ENCODE data around the gene RRAS. TPM values are rescaled to one million over a fixed set of nuclear protein-coding genes. Genes with fewer than 3 reads are reported as not detected.

RRAS gene
- total RNA-seq, 4 donors from 2014 or later, result 31.8 to 97.6 (median 58.2) TPM

DNA sequence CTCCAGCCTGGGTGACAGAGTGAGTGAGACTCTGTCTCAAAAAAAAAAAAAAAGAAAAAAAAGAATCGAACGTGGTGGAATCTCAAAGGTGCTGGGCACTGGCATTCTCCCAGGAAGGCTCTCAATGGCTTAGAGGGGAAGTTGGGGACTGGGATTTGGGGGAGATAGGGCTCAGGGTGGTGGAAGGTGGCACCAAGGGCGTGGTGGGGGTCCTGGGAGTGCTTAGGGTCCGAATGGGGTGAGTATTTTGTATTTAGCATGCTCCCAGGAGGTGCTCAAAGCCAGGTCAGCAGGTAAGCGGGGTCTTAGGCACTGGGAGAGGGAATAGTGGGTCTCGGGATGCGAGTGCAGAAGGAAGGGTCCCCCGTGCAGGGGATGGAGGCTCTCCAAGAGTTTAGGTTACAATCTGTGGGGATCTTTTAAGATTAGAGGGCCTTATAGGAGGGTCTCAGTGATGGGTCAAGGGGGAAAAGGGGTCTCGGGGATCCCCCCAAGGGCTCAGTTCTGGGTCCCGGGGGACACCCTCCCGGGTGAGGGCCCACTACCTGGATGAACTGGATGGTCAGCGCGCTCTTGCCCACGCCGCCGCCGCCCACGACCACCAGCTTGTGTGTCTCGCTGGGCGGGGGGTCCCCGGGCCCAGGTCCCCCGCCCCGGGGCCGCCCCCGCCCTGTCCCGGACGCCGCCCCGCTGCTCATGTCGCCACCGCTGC, 386 bp downstream of the RRAS start:
- intact Hi-C loops (cut with DNase I; ENCODE audit: low total_unique reads), result loop anchor here (5.0 kb wide), 1 partner anchor 47 kb away; the partner anchor contains the start of gene PRR12

DNA sequence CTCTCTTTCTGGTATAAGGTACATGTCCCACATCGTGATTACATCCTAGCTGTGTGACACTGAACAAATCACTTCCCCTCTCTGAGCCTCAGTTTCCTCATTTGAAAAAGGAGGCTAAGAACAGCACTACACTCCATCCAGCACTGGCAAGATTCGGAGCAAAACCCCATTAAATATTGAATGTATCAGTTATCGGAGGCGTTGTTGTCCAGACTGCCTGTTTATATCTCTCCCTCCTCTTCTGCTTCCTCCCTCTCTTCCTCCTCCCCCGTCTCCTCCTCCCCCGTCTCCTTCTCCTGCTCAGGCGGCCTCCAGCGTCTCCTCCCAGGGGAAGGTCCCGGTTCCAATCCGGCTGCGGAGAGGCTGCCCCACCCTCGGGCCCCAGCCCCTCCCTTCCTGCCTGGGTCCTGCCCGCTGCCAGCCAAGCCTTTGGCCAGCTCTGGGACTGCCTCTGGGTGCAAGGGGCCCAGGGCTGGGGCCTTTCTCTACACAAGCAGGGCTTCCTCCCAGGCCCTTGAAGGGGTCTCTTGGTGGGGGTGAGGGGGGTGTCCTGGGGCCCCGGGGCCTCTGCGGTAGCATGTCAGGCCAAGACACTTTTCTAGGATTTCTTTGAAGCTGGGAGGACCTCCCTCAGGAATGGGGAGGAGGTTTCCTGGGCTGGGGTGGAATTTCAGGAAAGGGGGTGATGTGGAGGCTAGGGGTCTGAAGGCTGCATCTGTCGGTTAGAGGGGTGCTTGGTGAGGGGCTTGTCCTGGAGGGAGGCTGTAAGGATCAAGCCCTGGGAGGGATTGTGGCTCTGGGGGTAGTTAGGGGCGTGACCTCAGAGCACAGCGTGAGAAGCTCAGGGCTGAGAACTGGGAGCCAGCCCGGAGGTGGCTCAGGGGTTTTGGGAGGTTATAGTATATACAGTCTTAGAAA, 1.9 kb downstream of the RRAS start:
- Histone ChIP-seq H3K9me3 (no peaks in the 10 kb centered on the region), H3K36me3 (no peaks in the 10 kb centered on the region), H3K27me3 (no peaks in the 10 kb centered on the region), H3K27ac (peak overlapping the region; percentile 97 to 100 (median 100)), H3K4me1 (peaks cover 4 to 53% (median 37%) of the 10 kb centered on the region in 4 donors), H3K4me3 (peak overlapping the region in 3 of 4 donors; percentile 19 to 85 (median 76))
- TF ChIP-seq, protein P1, sequence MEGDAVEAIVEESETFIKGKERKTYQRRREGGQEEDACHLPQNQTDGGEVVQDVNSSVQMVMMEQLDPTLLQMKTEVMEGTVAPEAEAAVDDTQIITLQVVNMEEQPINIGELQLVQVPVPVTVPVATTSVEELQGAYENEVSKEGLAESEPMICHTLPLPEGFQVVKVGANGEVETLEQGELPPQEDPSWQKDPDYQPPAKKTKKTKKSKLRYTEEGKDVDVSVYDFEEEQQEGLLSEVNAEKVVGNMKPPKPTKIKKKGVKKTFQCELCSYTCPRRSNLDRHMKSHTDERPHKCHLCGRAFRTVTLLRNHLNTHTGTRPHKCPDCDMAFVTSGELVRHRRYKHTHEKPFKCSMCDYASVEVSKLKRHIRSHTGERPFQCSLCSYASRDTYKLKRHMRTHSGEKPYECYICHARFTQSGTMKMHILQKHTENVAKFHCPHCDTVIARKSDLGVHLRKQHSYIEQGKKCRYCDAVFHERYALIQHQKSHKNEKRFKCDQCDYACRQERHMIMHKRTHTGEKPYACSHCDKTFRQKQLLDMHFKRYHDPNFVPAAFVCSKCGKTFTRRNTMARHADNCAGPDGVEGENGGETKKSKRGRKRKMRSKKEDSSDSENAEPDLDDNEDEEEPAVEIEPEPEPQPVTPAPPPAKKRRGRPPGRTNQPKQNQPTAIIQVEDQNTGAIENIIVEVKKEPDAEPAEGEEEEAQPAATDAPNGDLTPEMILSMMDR (IDR thresholded peaks at IDR 0.05), result no peak
- peak; percentile 54 for TF ChIP-seq POLR2A (IDR thresholded peaks at IDR 0.05)
- peak; percentile 57 to 78 (median 62) for TF ChIP-seq POLR2AphosphoS5 (IDR thresholded peaks at IDR 0.05)
- no peak for TF ChIP-seq EP300 (IDR thresholded peaks at IDR 0.05; ENCODE audit: low read depth)
- 0 to 10% methylated on average over 2 to 18 of the region's 19 CpGs for WGBS, 2 donors (ENCODE audit: low coverage in 1 of 2)
- DNase-seq, result peak; percentile 91
- in situ Hi-C loops (cut with MboI; ENCODE audit: low pct_ligation_motif_present in 1 of 4, low pct_unique_long_range_greater_than_20kb in 1 of 4, low sequenced_read_pairs in 3 of 4), result no loop called here
- intact Hi-C loops (cut with DNase I; ENCODE audit: low total_unique reads), result loop anchor here (5.0 kb wide), 1 partner anchor 46 kb away; the partner anchor contains the start of gene PRR12

More for the DNA sequence above, 386 bp downstream of the RRAS start:
- WGBS, 2 donors (ENCODE audit: low coverage in 1 of 2), result 4 to 6% methylated on average over 4 to 18 of the region's 31 CpGs
- Histone ChIP-seq H3K9me3 (no peaks in the 10 kb centered on the region), H3K27me3 (no peaks in the 10 kb centered on the region), H3K27ac (peak overlapping the region; percentile 97 to 100 (median 100)), H3K36me3 (no peaks in the 10 kb centered on the region), H3K4me1 (peaks cover 16 to 66% (median 49%) of the 10 kb centered on the region in 4 donors), H3K4me3 (peak overlapping the region; percentile 20 to 85 (median 74))
- TF ChIP-seq POLR2A (IDR thresholded peaks at IDR 0.05) (no peak), POLR2AphosphoS5 (IDR thresholded peaks at IDR 0.05) (no peak), EP300 (IDR thresholded peaks at IDR 0.05; ENCODE audit: low read depth) (no peak)
- TF ChIP-seq, protein P1 (IDR thresholded peaks at IDR 0.05), result no peak
- in situ Hi-C loops (cut with MboI; ENCODE audit: low pct_ligation_motif_present in 1 of 4, low pct_unique_long_range_greater_than_20kb in 1 of 4, low sequenced_read_pairs in 3 of 4), result no loop called here
- DNase-seq, result peak; percentile 19

DNA sequence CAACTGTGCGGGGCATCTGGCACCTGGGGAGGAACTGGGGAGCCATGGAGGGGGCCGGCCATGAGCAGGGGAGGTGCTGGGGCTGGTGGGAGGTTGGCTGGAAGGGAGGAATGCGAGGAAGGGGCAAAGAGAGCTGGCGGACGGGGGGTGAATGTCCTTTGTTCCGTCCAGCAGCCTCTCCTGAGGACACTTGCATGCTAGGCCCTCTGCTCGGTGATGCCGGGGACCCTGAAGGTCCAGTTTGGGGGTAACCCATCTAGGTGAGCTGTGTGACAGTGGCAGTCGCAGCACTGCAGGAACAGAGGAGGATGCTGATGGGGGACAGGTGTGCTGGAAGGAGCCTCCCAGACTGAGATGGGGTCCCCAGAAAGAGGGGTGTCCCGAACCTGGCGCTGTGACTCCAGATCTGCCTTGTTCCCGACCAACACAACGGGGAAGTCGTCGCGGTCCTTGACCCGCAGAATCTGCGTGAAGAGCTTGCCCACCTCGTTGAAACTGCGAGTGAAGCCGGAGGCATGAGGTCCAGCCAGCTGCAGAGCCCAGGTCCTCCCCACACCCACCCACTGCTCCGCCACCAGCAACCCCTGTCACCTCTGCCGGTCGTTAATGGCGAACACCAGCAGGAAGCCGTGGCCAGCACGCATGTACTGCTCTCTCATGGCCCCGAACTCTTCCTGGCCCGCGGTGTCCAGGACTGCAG, 3.6 kb downstream of the RRAS start:
- Histone ChIP-seq H3K36me3 (no peaks in the 10 kb centered on the region), H3K4me3 (no peak overlapping the region), H3K27me3 (no peaks in the 10 kb centered on the region), H3K9me3 (no peaks in the 10 kb centered on the region), H3K4me1 (peaks cover 0 to 45% (median 30%) of the 10 kb centered on the region in 4 donors), H3K27ac (peak overlapping the region; percentile 14 to 36 (median 20))
- no peak for DNase-seq
- intact Hi-C loops (cut with DNase I; ENCODE audit: low total_unique reads), result loop anchor here (5.0 kb wide), 1 partner anchor 44 kb away; the partner anchor contains the start of gene PRR12
- TF ChIP-seq EP300 (IDR thresholded peaks at IDR 0.05; ENCODE audit: low read depth), result no peak
- TF ChIP-seq, protein P1 (IDR thresholded peaks at IDR 0.05), result no peak
- TF ChIP-seq POLR2AphosphoS5 (IDR thresholded peaks at IDR 0.05), result no peak
- no peak for TF ChIP-seq POLR2A (IDR thresholded peaks at IDR 0.05)
- WGBS, 2 donors (ENCODE audit: low coverage in 1 of 2), result 75% methylated on average over 30 of the region's 30 CpGs; no CpG with 5 or more reads in 1 of the 2 donors
- in situ Hi-C loops (cut with MboI; ENCODE audit: low pct_ligation_motif_present in 1 of 4, low pct_unique_long_range_greater_than_20kb in 1 of 4, low sequenced_read_pairs in 3 of 4), result no loop called here
